AG04449 (cell line): ENCODE measurements around the gene CD6.

Experiments used
- CTCF ChIA-PET: fragments of 350-600 bp; formaldehyde crosslinking; extraction: SDS; loops from one replicate; lab custom pipeline; 2021; ENCODE audit warnings: antibody characterized with exemption; lab: Yijun Ruan, JAX
- POLR2A ChIA-PET: fragments of 400-600, 350-600 bp; formaldehyde crosslinking; extraction: SDS; loops from one replicate; lab custom pipeline; 2020; ENCODE audit warnings: antibody characterized with exemption, inconsistent platforms; lab: Yijun Ruan, JAX
- DNase-seq: peaks from one replicate; pipeline ENCODE4 v3.0.0-alpha.2; 2010; ENCODE audit warnings: low read depth, low spot score
- H3K4me3 ChIP-seq: 2 replicates; pipeline ENCODE4 v1.5.1; 2011; ENCODE audit warnings: low read depth, mild to moderate bottlenecking, control low read depth, low read length
- CTCF ChIP-seq: IDR thresholded peaks from one replicate; pipeline ENCODE4 v1.5.1; 2011; ENCODE audit warnings: mild to moderate bottlenecking, moderate library complexity, low read length, control low read depth, inconsistent platforms; ENCODE audit not compliant: insufficient read depth; ENCODE audit errors: missing control alignments

Gene CD6

GRCh38 chr11:61001931-61002330, 30.5 kb downstream of the CD6 start:
- H3K4me3 ChIP-seq: no peak overlapping the region
- ChIA-PET POLR2A (no interaction called here), CTCF (no interaction called here)
- DNase-seq: no peak
- TF ChIP-seq CTCF: no peak

DNA sequence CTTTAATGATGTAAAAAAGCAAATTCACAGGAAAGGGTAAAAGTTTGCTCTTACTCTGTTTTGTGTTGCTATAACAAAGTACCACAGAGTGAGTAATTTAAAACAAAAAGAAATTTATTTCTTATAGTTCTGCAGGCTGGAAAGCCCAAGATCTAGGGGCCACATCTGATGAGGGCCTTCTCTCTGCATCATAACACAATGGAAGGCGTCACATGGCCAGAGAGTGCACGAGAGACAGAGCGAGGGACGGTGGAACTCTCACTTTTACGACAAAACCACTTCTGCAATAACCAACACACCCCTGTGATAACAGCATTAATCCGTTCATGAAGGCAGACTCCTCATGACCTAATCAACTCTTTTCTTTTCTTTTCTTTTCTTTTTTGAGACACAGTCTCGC, 31.1 kb downstream of the CD6 start:
- no peak overlapping the region for H3K4me3 ChIP-seq
- no peak for TF ChIP-seq CTCF
- DNase-seq: no peak
- ChIA-PET CTCF (no interaction called here), POLR2A (no interaction called here)

- DNase-seq: no peak
- ChIA-PET CTCF (interaction anchor here (1.7 kb wide), 1 partner anchor 105 kb away, joined by 5 read pairs; no protein-coding TSS in a partner anchor), POLR2A (no interaction called here)
- no peak for TF ChIP-seq CTCF
- no peak overlapping the region for H3K4me3 ChIP-seq
Observed at GRCh38 chr11:61004180-61004611, 32.7 kb downstream of the CD6 start.

GRCh38 chr11:61004761-61005181, 33.3 kb downstream of the CD6 start:
- POLR2A ChIA-PET: no interaction called here
- TF ChIP-seq CTCF: no peak
- H3K4me3 ChIP-seq: no peak overlapping the region
- CTCF ChIA-PET: interaction anchor here (1.7 kb wide), 1 partner anchor 105 kb away, joined by 5 read pairs; no protein-coding TSS in a partner anchor
- DNase-seq: no peak

DNA sequence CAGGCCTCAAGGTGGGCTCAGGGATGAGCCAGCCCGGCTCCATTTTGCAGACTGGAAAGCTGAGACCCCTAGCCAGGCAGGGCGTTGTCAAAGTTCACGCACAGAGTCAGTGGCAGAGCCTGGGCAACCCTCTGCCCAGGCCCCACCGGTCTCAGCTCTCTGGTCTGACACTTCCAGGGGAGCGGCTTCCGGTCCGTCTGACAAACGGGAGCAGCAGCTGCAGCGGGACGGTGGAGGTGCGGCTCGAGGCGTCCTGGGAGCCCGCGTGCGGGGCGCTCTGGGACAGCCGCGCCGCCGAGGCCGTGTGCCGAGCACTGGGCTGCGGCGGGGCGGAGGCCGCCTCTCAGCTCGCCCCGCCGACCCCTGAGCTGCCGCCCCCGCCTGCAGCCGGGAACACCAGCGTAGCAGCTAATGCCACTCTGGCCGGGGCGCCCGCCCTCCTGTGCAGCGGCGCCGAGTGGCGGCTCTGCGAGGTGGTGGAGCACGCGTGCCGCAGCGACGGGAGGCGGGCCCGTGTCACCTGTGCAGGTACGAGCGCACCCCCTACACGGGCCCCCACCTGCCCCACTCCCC, 36.0 kb downstream of the CD6 start:
- H3K4me3 ChIP-seq: no peak overlapping the region
- TF ChIP-seq CTCF: no peak
- no peak for DNase-seq
- POLR2A ChIA-PET: no interaction called here
- CTCF ChIA-PET: no interaction called here

- H3K4me3 ChIP-seq: no peak overlapping the region
- ChIA-PET CTCF (no interaction called here), POLR2A (no interaction called here)
- no peak for DNase-seq
- TF ChIP-seq CTCF: no peak
Observed at GRCh38 chr11:61007956-61008896, 36.7 kb downstream of the CD6 start.
